Mesenchymal stem cell (in vitro differentiated cells and primary cell): ENCODE data around the gene SLC47A1.

Source experiments
- DNase-seq: peaks from one replicate; pipeline ENCODE4 v3.0.0-alpha.2; 2013
- H2AFZ ChIP-seq: one replicate; pipeline ENCODE4 v1.6.1; 2013; ENCODE audit warnings: low read depth, mild to moderate bottlenecking, control low read depth, inconsistent platforms, low read length, moderate library complexity
- H2AK5ac ChIP-seq: 2 replicates; pipeline ENCODE4 v1.6.1; 2013; ENCODE audit warnings: low read length, moderate library complexity, mild to moderate bottlenecking, inconsistent platforms; ENCODE audit not compliant: severe bottlenecking
- H2BK120ac ChIP-seq: one replicate; pipeline ENCODE4 v1.6.1; 2013; ENCODE audit warnings: low read depth, mild to moderate bottlenecking, inconsistent platforms, low read length, moderate library complexity
- H2BK12ac ChIP-seq, 2 experiments: one replicate each; pipeline ENCODE4 v1.6.1; 2013; ENCODE audit warnings: inconsistent platforms in 2 of 2, low read length in 2 of 2, mild to moderate bottlenecking in 2 of 2, moderate library complexity in 2 of 2, control low read depth in 1 of 2
- H2BK15ac ChIP-seq: one replicate; pipeline ENCODE4 v1.6.1; 2013; ENCODE audit warnings: mild to moderate bottlenecking, low read depth, inconsistent platforms; ENCODE audit not compliant: poor library complexity, severe bottlenecking
- H2BK5ac ChIP-seq: 2 replicates; pipeline ENCODE4 v1.6.1; 2013; ENCODE audit warnings: low read depth, mild to moderate bottlenecking, low read length, control low read depth, inconsistent platforms; ENCODE audit not compliant: poor library complexity, severe bottlenecking
- H3K14ac ChIP-seq, 2 experiments: one replicate each; pipeline ENCODE4 v1.6.1; 2013; ENCODE audit warnings: inconsistent platforms in 2 of 2, low read length in 2 of 2, control low read depth in 1 of 2, mild to moderate bottlenecking in 1 of 2, moderate library complexity in 1 of 2
- H3K18ac ChIP-seq, 2 experiments: one replicate each; pipeline ENCODE4 v1.6.1; 2013; ENCODE audit warnings: inconsistent platforms in 2 of 2, low read length in 2 of 2, control low read depth in 1 of 2, low read depth in 1 of 2, mild to moderate bottlenecking in 1 of 2
- H3K23ac ChIP-seq, 2 experiments: one replicate each; pipeline ENCODE4 v1.6.1; 2013; ENCODE audit warnings: inconsistent platforms in 2 of 2, low read length in 2 of 2, mild to moderate bottlenecking in 2 of 2, moderate library complexity in 2 of 2, control low read depth in 1 of 2
- H3K27ac ChIP-seq: 2 replicates; pipeline ENCODE4 v1.5.1; 2013; ENCODE audit warnings: mild to moderate bottlenecking, moderate library complexity, low read length, control low read depth, inconsistent platforms; ENCODE audit not compliant: poor library complexity, severe bottlenecking
- H3K27me3 ChIP-seq, 2 experiments: 2 replicates each; pipeline versions ENCODE4 v1.6.1 to v1.7.0; 2013; ENCODE audit warnings: low read length in 2 of 2, mild to moderate bottlenecking in 2 of 2, moderate library complexity in 2 of 2, control low read depth in 1 of 2, inconsistent platforms in 1 of 2; ENCODE audit not compliant: control insufficient read depth in 1 of 2, insufficient read depth in 1 of 2
- H3K36me3 ChIP-seq, 2 experiments: 2 replicates each; pipeline versions ENCODE4 v1.6.1 to v1.7.0; 2013; ENCODE audit warnings: low read length in 2 of 2, control low read depth in 1 of 2, inconsistent platforms in 1 of 2, low read depth in 1 of 2, mild to moderate bottlenecking in 1 of 2; ENCODE audit not compliant: insufficient read depth in 2 of 2, control insufficient read depth in 1 of 2
- H3K4ac ChIP-seq, 2 experiments: one replicate each; pipeline ENCODE4 v1.6.1; 2013; ENCODE audit warnings: inconsistent platforms in 2 of 2, low read length in 2 of 2, mild to moderate bottlenecking in 2 of 2, moderate library complexity in 2 of 2, control low read depth in 1 of 2, low read depth in 1 of 2
- H3K4me1 ChIP-seq: 2 replicates; pipeline ENCODE4 v1.6.1; 2013; ENCODE audit warnings: low read depth, low read length, control low read depth; ENCODE audit not compliant: control insufficient read depth, insufficient read depth
- H3K4me2 ChIP-seq: 2 replicates; pipeline ENCODE4 v1.6.1; 2013; ENCODE audit warnings: low read length, mild to moderate bottlenecking, inconsistent platforms; ENCODE audit not compliant: poor library complexity, severe bottlenecking
- H3K4me3 ChIP-seq, 2 experiments: 2 replicates each; pipeline versions ENCODE4 v1.5.1 to v1.7.0; 2013; ENCODE audit warnings: low read length in 2 of 2, mild to moderate bottlenecking in 2 of 2, control low read depth in 1 of 2, low read depth in 1 of 2; ENCODE audit not compliant: insufficient read depth in 1 of 2
- H3K79me1 ChIP-seq: replicated peaks from 2 replicates; pipeline ENCODE4 v1.6.1; 2013; ENCODE audit warnings: mild to moderate bottlenecking, control low read depth, low read length, inconsistent platforms; ENCODE audit not compliant: poor library complexity, severe bottlenecking
- H3K9ac ChIP-seq: 2 replicates; pipeline ENCODE4 v1.7.0; 2013; ENCODE audit warnings: mild to moderate bottlenecking, low read length, moderate library complexity
- H3K9me3 ChIP-seq: 2 replicates; pipeline ENCODE4 v1.7.0; 2013; ENCODE audit warnings: mild to moderate bottlenecking, low read length; ENCODE audit not compliant: control insufficient read depth
- H4K8ac ChIP-seq: one replicate; pipeline ENCODE4 v1.6.1; 2013; ENCODE audit warnings: inconsistent platforms, mild to moderate bottlenecking, low read length, moderate library complexity
- H4K91ac ChIP-seq: one replicate; pipeline ENCODE4 v1.6.1; 2013; ENCODE audit warnings: mild to moderate bottlenecking, low read length, inconsistent platforms
- WGBS: methylation state at CpG from one replicate; pipeline ENCODE4 v1.1.7; 2013; ENCODE audit warnings: mixed read lengths; 5-methylcytosine and 5-hydroxymethylcytosine counted together

Gene SLC47A1

DNA sequence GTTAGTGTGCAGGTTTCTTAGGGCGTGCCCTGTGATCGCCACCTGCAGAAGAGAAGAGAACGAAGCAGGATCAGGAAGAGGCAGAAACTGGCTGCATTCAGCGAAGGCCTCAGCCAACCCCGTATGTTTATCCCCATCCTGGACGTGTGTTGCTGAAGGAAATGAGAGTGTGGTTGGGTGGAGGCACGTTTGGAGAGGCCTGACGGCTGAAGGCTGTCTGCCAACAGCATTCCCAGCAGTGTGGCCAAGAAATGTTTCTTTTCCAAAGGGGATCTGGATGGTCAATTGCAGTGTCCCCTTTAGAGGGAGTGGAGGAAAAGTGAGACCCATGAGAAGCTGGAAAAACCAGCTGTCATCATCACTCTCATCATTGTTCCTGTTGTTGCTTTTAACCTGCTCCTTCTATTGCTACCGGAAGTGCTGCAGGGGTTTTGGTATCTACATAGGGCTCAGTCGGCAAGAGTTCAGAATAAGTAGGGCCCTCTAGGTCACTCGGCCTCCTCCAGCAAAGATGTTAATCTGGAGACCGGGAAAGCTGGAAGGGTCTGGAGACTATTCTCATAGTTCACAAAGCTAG, 46.5 kb upstream of the SLC47A1 start:
- Histone ChIP-seq H2BK12ac (no peak overlapping the region), H3K27ac (no peak overlapping the region), H4K91ac (no peak overlapping the region), H3K14ac (no peak overlapping the region), H3K9ac (peak overlapping the region; percentile 38), H2AFZ (no peak overlapping the region), H3K79me1 (no peaks in the 10 kb centered on the region), H2BK15ac (no peak overlapping the region), H3K4ac (no peak overlapping the region), H3K23ac (no peak overlapping the region), H3K18ac (no peak overlapping the region), H2AK5ac (no peak overlapping the region), H3K4me3 (no peak overlapping the region), H3K9me3 (no peaks in the 10 kb centered on the region), H3K4me1 (peaks cover 3% of the 10 kb centered on the region), H2BK120ac (no peak overlapping the region), H4K8ac (no peak overlapping the region), H3K27me3 (no peaks in the 10 kb centered on the region), H3K4me2 (no peak overlapping the region), H2BK5ac (no peak overlapping the region), H3K36me3 (no peaks in the 10 kb centered on the region)
- WGBS: 83% methylated on average over 12 of the region's 12 CpGs
- DNase-seq: no peak

DNA sequence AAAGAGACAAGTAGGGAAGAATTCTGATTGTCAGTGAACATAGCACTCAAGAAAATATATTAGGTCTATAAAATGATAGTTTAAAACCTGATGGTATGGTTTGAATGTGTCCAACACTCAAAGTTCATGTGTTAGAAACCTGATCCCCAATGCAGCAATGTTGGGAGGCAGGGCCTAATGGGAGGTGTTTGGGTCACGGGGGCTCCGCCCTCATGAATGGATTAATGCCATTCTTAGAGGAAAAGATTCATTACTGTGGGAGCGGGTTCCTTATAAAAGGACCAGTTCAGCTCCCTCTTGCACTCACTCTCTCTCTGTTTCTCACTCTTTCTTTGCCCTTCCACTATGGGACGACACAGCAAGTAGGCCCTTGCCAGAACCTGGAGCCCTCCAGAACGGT, 41.5 kb upstream of the SLC47A1 start:
- no peaks in the 10 kb centered on the region for H3K4me1 ChIP-seq
- no peak overlapping the region for H3K14ac ChIP-seq
- no peak overlapping the region for H2AK5ac ChIP-seq
- no peak overlapping the region for H2AFZ ChIP-seq
- H3K4me2 ChIP-seq: no peak overlapping the region
- no peaks in the 10 kb centered on the region for H3K36me3 ChIP-seq
- no peak overlapping the region for H2BK15ac ChIP-seq
- DNase-seq: no peak
- no peak overlapping the region for H3K9ac ChIP-seq
- WGBS: 80% methylated on average over 1 of the region's 5 CpGs
- H4K91ac ChIP-seq: no peak overlapping the region
- no peak overlapping the region for H2BK120ac ChIP-seq
- no peak overlapping the region for H3K23ac ChIP-seq
- no peak overlapping the region for H4K8ac ChIP-seq
- H2BK5ac ChIP-seq: no peak overlapping the region
- H3K18ac ChIP-seq: no peak overlapping the region
- H3K27ac ChIP-seq: no peak overlapping the region
- H3K27me3 ChIP-seq: peaks cover 0 to 4% of the 10 kb centered on the region in 2 experiments
- no peak overlapping the region for H3K4me3 ChIP-seq
- H3K9me3 ChIP-seq: no peaks in the 10 kb centered on the region
- H3K79me1 ChIP-seq: no peaks in the 10 kb centered on the region
- no peak overlapping the region for H2BK12ac ChIP-seq
- H3K4ac ChIP-seq: no peak overlapping the region

DNA sequence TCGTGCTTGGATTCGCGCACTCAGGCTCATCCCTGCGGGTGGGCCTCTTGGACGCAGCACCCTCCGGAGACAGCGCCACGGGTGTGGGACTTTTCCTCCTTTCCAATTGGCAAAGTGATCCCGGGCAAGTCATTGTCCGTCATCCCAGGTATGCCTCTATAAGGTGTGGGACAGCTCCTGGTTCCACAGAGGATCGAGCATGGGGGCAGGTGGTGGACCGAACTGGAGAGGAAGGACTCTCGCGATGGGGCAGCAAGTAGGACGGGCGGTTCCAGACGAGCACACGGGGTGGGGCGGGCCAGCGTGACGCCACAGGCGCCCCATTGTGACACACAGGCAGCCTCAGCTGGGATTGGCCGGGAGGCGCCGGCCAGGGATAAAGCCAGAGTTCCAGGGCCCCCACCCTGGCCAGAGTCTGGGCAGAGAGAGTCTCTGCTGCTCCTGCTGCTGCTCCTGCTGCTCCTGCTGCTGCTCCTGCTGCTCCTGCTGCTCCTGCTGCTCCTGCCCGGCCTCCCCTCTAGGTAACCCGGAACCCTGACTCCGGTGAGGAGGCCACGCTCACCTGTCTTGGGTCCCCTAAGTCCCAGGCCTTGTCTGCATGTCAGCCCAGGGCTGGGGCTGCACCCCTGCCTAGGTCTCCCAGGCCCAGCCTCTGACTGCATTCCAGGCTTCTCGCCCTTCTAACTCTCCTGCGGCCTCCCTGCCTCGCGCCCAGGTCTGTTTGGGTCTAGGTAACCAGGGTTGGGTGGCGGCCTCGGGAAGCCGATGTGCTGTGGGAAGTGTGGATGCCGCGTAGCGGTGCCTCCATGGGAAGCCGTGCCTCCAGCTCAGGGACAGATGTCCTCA, 38.5 kb upstream of the SLC47A1 start:
- Histone ChIP-seq H3K9ac (no peak overlapping the region), H2BK5ac (no peak overlapping the region), H3K23ac (peak overlapping the region in 1 of 2 experiments; percentile 72), H3K4ac (no peak overlapping the region), H3K4me2 (no peak overlapping the region), H3K18ac (no peak overlapping the region), H3K14ac (peak overlapping the region in 1 of 2 experiments; percentile 77), H3K4me3 (no peak overlapping the region), H4K8ac (no peak overlapping the region), H3K27ac (no peak overlapping the region), H3K4me1 (no peaks in the 10 kb centered on the region), H2AK5ac (no peak overlapping the region), H3K36me3 (no peaks in the 10 kb centered on the region), H2BK120ac (no peak overlapping the region), H2AFZ (no peak overlapping the region), H3K79me1 (no peaks in the 10 kb centered on the region), H2BK12ac (no peak overlapping the region), H4K91ac (no peak overlapping the region), H2BK15ac (no peak overlapping the region), H3K9me3 (no peaks in the 10 kb centered on the region), H3K27me3 (peaks cover 0 to 4% of the 10 kb centered on the region in 2 experiments)
- WGBS: 93% methylated on average over 40 of the region's 40 CpGs
- no peak for DNase-seq

DNA sequence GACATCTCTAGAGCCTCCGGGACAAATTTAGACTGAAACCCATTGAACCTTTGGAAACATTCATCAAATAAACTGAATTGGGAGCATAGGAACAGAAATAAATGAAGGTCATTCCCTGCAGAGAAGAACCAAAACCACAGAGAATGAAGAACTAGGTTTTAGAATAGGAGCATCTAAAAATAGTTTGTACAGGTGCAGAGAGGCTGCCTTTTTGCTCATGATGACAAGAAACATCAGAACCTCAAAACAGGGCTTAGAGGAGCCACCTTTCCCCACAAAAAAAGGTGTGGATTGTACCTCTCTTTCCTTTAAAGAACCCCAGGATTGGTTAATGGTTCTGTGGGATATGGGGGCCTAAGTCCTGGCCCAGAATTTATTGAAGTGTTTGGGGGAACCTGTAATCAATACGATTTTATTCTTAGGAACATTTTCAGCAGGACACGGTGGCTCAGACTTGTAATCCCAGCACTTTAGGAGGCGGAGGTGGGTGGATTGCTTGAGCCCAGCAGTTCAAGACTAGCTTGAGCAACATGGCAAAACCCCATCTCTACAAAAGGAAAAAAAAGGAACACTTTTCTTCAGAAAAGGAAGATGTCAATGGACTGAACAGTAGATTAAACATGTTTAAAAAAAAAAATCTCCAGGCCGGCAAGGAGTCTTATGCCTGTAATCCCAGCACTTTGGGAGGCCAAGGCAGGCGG, 37.7 kb upstream of the SLC47A1 start:
- no peak overlapping the region for H3K27ac ChIP-seq
- no peaks in the 10 kb centered on the region for H3K36me3 ChIP-seq
- H3K18ac ChIP-seq: no peak overlapping the region
- no peak overlapping the region for H3K4me3 ChIP-seq
- no peak overlapping the region for H2BK15ac ChIP-seq
- DNase-seq: no peak
- H4K91ac ChIP-seq: no peak overlapping the region
- H2BK120ac ChIP-seq: no peak overlapping the region
- no peak overlapping the region for H3K4ac ChIP-seq
- no peak overlapping the region for H3K4me2 ChIP-seq
- H3K9ac ChIP-seq: no peak overlapping the region
- H3K14ac ChIP-seq: no peak overlapping the region
- no peak overlapping the region for H2BK5ac ChIP-seq
- H3K4me1 ChIP-seq: no peaks in the 10 kb centered on the region
- H2BK12ac ChIP-seq: no peak overlapping the region
- no peak overlapping the region for H2AK5ac ChIP-seq
- no peak overlapping the region for H2AFZ ChIP-seq
- peaks cover 0 to 8% of the 10 kb centered on the region in 2 experiments for H3K27me3 ChIP-seq
- H3K9me3 ChIP-seq: no peaks in the 10 kb centered on the region
- no peaks in the 10 kb centered on the region for H3K79me1 ChIP-seq
- H4K8ac ChIP-seq: no peak overlapping the region
- H3K23ac ChIP-seq: no peak overlapping the region
- WGBS: 79% methylated on average over 5 of the region's 6 CpGs
